Prostate gland (tissue), 2 donors: ENCODE data around the gene LGALS9. TPM values are rescaled to one million over a fixed set of nuclear protein-coding genes. Genes with fewer than 3 reads are reported as not detected.

Experiments used
- DNase-seq: peaks from one replicate; pipeline ENCODE4 v3.0.0-alpha.2; 2019; ENCODE audit warnings: low spot score
- H3K27ac ChIP-seq, 2 donors: fragments of 200-600 bp; sonication (generic); 2 replicates each; pipeline ENCODE4 v1.5.1; 2017 to 2019
- H3K27me3 ChIP-seq: fragments of 200-600 bp; sonication (generic); replicated peaks from 2 replicates; pipeline ENCODE4 v1.5.1; 2019; ENCODE audit not compliant: insufficient read depth
- H3K36me3 ChIP-seq, 2 donors: fragments of 200-600 bp; sonication (generic); 1 replicate in 1 of 2; 2 replicates in 1 of 2; pipeline versions ENCODE4 v1.5.1 to v1.8.1; 2017 to 2019
- H3K4me1 ChIP-seq: fragments of 200-600 bp; sonication (generic); replicated peaks from 2 replicates; pipeline ENCODE4 v1.5.1; 2019
- H3K4me3 ChIP-seq, 2 donors: fragments of 200-600 bp; sonication (generic); 2 replicates each; pipeline ENCODE4 v1.5.1; 2017 to 2019
- H3K9me3 ChIP-seq: fragments of 200-600 bp; sonication (generic); 2 replicates; pipeline ENCODE4 v1.5.1; 2017
- CTCF ChIP-seq, 4 experiments: fragments of 200-600 bp in 2 of 4; fragments of 450-650 bp in 2 of 4; sonication (generic) in 2 of 4; IDR thresholded peaks; 1 replicate in 3 of 4; 2 replicates in 1 of 4; pipeline ENCODE4 v1.5.1; 2016 to 2019; ENCODE audit warnings: antibody characterized with exemption in 4 of 4, mild to moderate bottlenecking in 2 of 4, moderate library complexity in 2 of 4
- POLR2A ChIP-seq: fragments of 450-650 bp; IDR thresholded peaks from one replicate; pipeline ENCODE4 v1.6.1; 2016; ENCODE audit warnings: antibody characterized with exemption, mild to moderate bottlenecking
- POLR2AphosphoS5 ChIP-seq: sonication (generic); formaldehyde crosslinking; IDR thresholded peaks from one replicate; pipeline ENCODE4 v1.6.1; 2017; ENCODE audit warnings: antibody characterized with exemption
- WGBS: methylation state at CpG from one replicate; pipeline ENCODE4 v1.1.5; 2018; 5-methylcytosine and 5-hydroxymethylcytosine counted together
- intact Hi-C: fragments of 100-400 bp; cut with DNase I; formaldehyde crosslinking; loops from one replicate; pipeline ENCODE4 v1.14.2; 2022
- total RNA-seq, 2 donors: library from RNA; depleted of rRNA; stranded (reverse); fragments of >200 nt; gene quantifications; one replicate each; pipeline ENCODE4 v1.1.0, GENCODE V29; 2016

Gene LGALS9
- total RNA-seq, 2 donors from 2014 or later: 7.2 to 16.7 TPM

GRCh38 chr17:27610304-27610677 is 20.7 kb upstream of the LGALS9 start:
- no peak for DNase-seq
- intact Hi-C loops: no loop called here
- H3K9me3 ChIP-seq: no peaks in the 10 kb centered on the region
- no peaks in the 10 kb centered on the region for H3K27me3 ChIP-seq
- peaks cover 4% of the 10 kb centered on the region for H3K4me1 ChIP-seq
- H3K27ac ChIP-seq: no peak overlapping the region
- H3K36me3 ChIP-seq: peaks cover 0 to 3% of the 10 kb centered on the region in 2 donors
- H3K4me3 ChIP-seq: no peak overlapping the region
- TF ChIP-seq CTCF (IDR thresholded peaks at IDR 0.05) (no peak), POLR2AphosphoS5 (no peak)
- 84% methylated on average over 4 of the region's 4 CpGs for WGBS

GRCh38 chr17:27612160-27612770 is 18.7 kb upstream of the LGALS9 start:
- 86% methylated on average over 3 of the region's 3 CpGs for WGBS
- H3K27ac ChIP-seq: no peak overlapping the region
- intact Hi-C loops: no loop called here

DNA sequence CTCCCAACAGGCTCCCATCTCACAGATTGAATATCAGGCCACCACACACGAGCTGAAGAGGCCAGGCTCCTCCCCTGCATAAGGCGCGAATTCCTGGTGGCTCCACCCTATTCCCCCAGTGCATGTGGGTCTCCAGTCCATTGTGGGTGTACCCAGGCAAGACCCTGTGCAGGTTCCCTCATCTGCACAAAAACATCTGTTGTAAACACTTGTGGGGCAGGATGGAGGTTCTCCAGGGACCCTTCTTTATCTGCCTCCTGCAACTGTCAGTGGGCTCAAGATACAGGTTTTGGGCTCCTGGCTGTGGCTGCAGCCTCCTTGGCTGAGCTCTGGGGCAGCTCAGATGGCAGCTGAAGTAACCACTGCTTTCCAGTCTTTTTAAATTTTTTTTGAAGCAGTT is 17.6 kb upstream of the LGALS9 start:
- WGBS: 85% methylated on average over 3 of the region's 3 CpGs
- H3K27ac ChIP-seq: no peak overlapping the region
- H3K27me3 ChIP-seq: no peaks in the 10 kb centered on the region
- no peak for DNase-seq
- no peak overlapping the region for H3K4me3 ChIP-seq
- no peak for TF ChIP-seq POLR2AphosphoS5
- no peak for TF ChIP-seq CTCF (IDR thresholded peaks at IDR 0.05)
- no peak for TF ChIP-seq POLR2A
- intact Hi-C loops: no loop called here
- peaks cover 0 to 3% of the 10 kb centered on the region in 2 donors for H3K36me3 ChIP-seq
- peaks cover 4% of the 10 kb centered on the region for H3K4me1 ChIP-seq
- H3K9me3 ChIP-seq: no peaks in the 10 kb centered on the region

More at GRCh38 chr17:27612160-27612770, 18.7 kb upstream of the LGALS9 start:
- H3K4me3 ChIP-seq: no peak overlapping the region
- TF ChIP-seq CTCF (IDR thresholded peaks at IDR 0.05): no peak
- no peak for TF ChIP-seq POLR2AphosphoS5
- no peak for TF ChIP-seq POLR2A
- H3K4me1 ChIP-seq: peaks cover 4% of the 10 kb centered on the region
- no peak for DNase-seq
- H3K36me3 ChIP-seq: peaks cover 0 to 3% of the 10 kb centered on the region in 2 donors
- H3K27me3 ChIP-seq: no peaks in the 10 kb centered on the region
- H3K9me3 ChIP-seq: no peaks in the 10 kb centered on the region

DNA sequence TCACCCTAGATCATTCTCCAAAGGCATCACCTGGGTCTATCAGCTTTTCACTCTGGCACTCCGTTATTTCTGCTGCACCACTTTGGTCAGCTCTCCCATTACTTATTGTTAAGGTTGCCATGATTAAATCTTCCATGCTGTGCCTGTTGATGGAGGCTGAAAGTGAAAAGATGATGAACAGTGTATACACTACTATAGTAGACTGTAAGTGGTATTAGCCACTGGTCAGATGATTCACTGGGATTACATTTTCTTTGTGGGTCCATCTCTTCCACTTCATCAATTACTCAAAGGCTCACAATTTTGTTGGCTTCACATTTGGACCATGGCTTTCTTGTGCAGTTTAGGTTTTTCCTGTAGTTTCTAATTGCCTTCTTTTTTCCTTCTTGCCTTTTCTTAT is 15.9 kb upstream of the LGALS9 start:
- 96% methylated on average over 1 of the region's 1 CpG for WGBS
- H3K36me3 ChIP-seq: peaks cover 0 to 3% of the 10 kb centered on the region in 2 donors
- intact Hi-C loops: no loop called here

GRCh38 chr17:27616414-27616813 is 14.6 kb upstream of the LGALS9 start:
- no peak for DNase-seq
- intact Hi-C loops: no loop called here
- no peaks in the 10 kb centered on the region for H3K9me3 ChIP-seq
- no peaks in the 10 kb centered on the region for H3K36me3 ChIP-seq
- no peak overlapping the region for H3K4me3 ChIP-seq
- H3K27ac ChIP-seq: no peak overlapping the region
- H3K4me1 ChIP-seq: no peaks in the 10 kb centered on the region
- TF ChIP-seq CTCF (IDR thresholded peaks at IDR 0.05) (no peak), POLR2AphosphoS5 (no peak), POLR2A (no peak)
- 69% methylated on average over 4 of the region's 4 CpGs for WGBS
- no peaks in the 10 kb centered on the region for H3K27me3 ChIP-seq

More for the DNA sequence above, 15.9 kb upstream of the LGALS9 start:
- Histone ChIP-seq H3K4me1 (peaks cover under 1% of the 10 kb centered on the region), H3K9me3 (no peaks in the 10 kb centered on the region), H3K4me3 (no peak overlapping the region), H3K27ac (no peak overlapping the region), H3K27me3 (no peaks in the 10 kb centered on the region)
- no peak for TF ChIP-seq POLR2A
- no peak for DNase-seq
